ENCODE results near the gene EXOC6B.

- no peak for TF ChIP-seq CTCF (IDR thresholded peaks at IDR 0.05)
- TF ChIP-seq POLR2A (IDR thresholded peaks at IDR 0.05), result no peak
These were observed 436.4 kb downstream of the EXOC6B start for GRCh38 chr2:72389447-72389846.
